Ishikawa (cell line): ENCODE measurements around the gene ABCC8.

Experiments used
- MAX ChIP-seq: IDR thresholded peaks from 2 replicates; pipeline ENCODE4 v1.6.1; 2012
- RAD21 ChIP-seq: IDR thresholded peaks from 2 replicates; pipeline ENCODE4 v1.6.1; 2012; ENCODE audit warnings: low read depth
- USF1 ChIP-seq: IDR thresholded peaks from 2 replicates; pipeline ENCODE4 v1.6.1; 2012
- YY1 ChIP-seq: IDR thresholded peaks from 2 replicates; pipeline ENCODE4 v1.6.1; 2012; ENCODE audit warnings: low read depth

GRCh38 chr11:17381156-17381555 is 95.5 kb downstream of the ABCC8 start:
- no peak for TF ChIP-seq MAX
- no peak for TF ChIP-seq USF1
- TF ChIP-seq YY1, result no peak
- TF ChIP-seq RAD21, result no peak
